ENCODE measurements around the gene ADNP2. TPM values are rescaled to one million over a fixed set of nuclear protein-coding genes. Genes with fewer than 3 reads are reported as not detected.

The ADNP2 gene
- total RNA-seq, 1 experiment from 2014 or later = 12.6 TPM

DNA sequence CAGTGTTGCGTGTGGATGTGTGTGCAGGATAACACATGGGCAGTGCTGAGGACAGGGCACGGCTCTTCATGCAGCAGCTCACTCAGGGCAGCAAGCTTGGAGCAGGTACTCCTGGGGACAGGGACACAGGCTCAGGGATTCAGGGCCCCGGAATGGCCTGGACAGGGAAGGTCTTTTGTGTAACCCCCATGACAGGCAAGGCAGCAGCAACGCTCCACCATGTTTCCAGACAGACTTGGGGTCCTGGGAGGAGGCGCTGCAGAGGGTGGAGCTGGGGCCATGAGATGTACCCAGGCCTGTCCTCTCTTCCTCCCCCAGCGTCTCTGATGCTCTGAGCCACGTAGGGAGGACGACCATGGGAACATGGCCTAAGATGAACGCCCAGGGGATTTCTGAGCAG is 58.3 kb downstream of the ADNP2 start:
- H3K9me3 ChIP-seq (ENCODE audit: insufficient read depth, low read depth) = no peaks in the 10 kb centered on the region; the same call in 1 of the 2 replicates
- H4K20me1 ChIP-seq (ENCODE audit: insufficient read depth) = no peaks in the 10 kb centered on the region
- no peak overlapping the region for H3K4me3 ChIP-seq
- intact Hi-C loops (cut with micrococcal nuclease; ENCODE audit: unreplicated experiment) = no loop called here
- TF ChIP-seq EZH2 (IDR thresholded peaks at IDR 0.05; ENCODE audit: low read depth) = no peak
- TF ChIP-seq, protein P1, sequence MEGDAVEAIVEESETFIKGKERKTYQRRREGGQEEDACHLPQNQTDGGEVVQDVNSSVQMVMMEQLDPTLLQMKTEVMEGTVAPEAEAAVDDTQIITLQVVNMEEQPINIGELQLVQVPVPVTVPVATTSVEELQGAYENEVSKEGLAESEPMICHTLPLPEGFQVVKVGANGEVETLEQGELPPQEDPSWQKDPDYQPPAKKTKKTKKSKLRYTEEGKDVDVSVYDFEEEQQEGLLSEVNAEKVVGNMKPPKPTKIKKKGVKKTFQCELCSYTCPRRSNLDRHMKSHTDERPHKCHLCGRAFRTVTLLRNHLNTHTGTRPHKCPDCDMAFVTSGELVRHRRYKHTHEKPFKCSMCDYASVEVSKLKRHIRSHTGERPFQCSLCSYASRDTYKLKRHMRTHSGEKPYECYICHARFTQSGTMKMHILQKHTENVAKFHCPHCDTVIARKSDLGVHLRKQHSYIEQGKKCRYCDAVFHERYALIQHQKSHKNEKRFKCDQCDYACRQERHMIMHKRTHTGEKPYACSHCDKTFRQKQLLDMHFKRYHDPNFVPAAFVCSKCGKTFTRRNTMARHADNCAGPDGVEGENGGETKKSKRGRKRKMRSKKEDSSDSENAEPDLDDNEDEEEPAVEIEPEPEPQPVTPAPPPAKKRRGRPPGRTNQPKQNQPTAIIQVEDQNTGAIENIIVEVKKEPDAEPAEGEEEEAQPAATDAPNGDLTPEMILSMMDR (conservative IDR thresholded peaks at IDR 0.05) = no peak
- no TSS peak for BruUV-seq (replicated peaks)
- peaks cover 18% of the 10 kb centered on the region for H3K27me3 ChIP-seq (ENCODE audit: insufficient read depth, low read depth)
- DNase-seq = no peak
- H3K36me3 ChIP-seq (ENCODE audit: low read depth) = no peaks in the 10 kb centered on the region
- H3K4me1 ChIP-seq (replicated peaks; ENCODE audit: insufficient read depth) = no peaks in the 10 kb centered on the region
- H3K4me2 ChIP-seq = no peak overlapping the region
- ChIA-PET CTCF (no interaction called here), POLR2A (ENCODE audit: unreplicated experiment) (no interaction called here)
- no peak overlapping the region for H3K27ac ChIP-seq
- H3K9me2 ChIP-seq (ENCODE audit: insufficient read depth) = no peaks in the 10 kb centered on the region
- no peaks in the 10 kb centered on the region for H3K79me2 ChIP-seq (ENCODE audit: low read depth)
- H2AFZ ChIP-seq = no peak overlapping the region
- H3F3A ChIP-seq (ENCODE audit: insufficient read depth, low read depth) = peaks cover 3% of the 10 kb centered on the region; the same call in 1 of the 2 replicates

DNA sequence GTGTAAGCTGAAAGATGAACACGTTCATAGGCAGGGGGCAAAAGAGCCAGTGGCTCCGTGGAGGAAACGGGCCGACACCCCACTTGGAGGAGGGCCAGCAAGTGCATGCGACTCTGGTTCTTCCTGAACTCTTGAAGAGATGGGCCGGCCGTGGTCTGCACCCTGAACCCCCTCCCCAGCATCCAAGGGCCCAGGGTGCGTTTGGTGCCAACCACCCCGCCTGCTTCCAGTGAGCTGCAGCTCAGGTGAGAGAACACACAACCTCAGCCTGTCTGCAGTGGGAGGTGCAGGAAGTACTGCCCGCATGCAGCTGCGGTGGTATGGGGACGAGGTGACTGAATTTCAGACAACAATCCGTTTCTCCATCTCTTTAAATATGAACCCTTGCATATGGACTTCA is 58.9 kb downstream of the ADNP2 start:
- H3K4me2 ChIP-seq = no peak overlapping the region
- H3K79me2 ChIP-seq (ENCODE audit: low read depth) = no peaks in the 10 kb centered on the region
- H3K4me1 ChIP-seq (replicated peaks; ENCODE audit: insufficient read depth) = no peaks in the 10 kb centered on the region
- no peak overlapping the region for H2AFZ ChIP-seq
- no peaks in the 10 kb centered on the region for H4K20me1 ChIP-seq (ENCODE audit: insufficient read depth)
- ChIA-PET POLR2A (ENCODE audit: unreplicated experiment) (no interaction called here), CTCF (no interaction called here)
- H3K27ac ChIP-seq = no peak overlapping the region
- BruUV-seq (replicated peaks) = no TSS peak
- intact Hi-C loops (cut with micrococcal nuclease; ENCODE audit: unreplicated experiment) = no loop called here
- peaks cover 3% of the 10 kb centered on the region; the same call in 1 of the 2 replicates for H3F3A ChIP-seq (ENCODE audit: insufficient read depth, low read depth)
- H3K9me3 ChIP-seq (ENCODE audit: insufficient read depth, low read depth) = no peaks in the 10 kb centered on the region; the same call in 1 of the 2 replicates
- TF ChIP-seq, protein P1 (conservative IDR thresholded peaks at IDR 0.05) = no peak
- no peak for TF ChIP-seq EZH2 (IDR thresholded peaks at IDR 0.05; ENCODE audit: low read depth)
- no peaks in the 10 kb centered on the region for H3K9me2 ChIP-seq (ENCODE audit: insufficient read depth)
- H3K36me3 ChIP-seq (ENCODE audit: low read depth) = no peaks in the 10 kb centered on the region
- H3K4me3 ChIP-seq = no peak overlapping the region
- peaks cover 24% of the 10 kb centered on the region for H3K27me3 ChIP-seq (ENCODE audit: insufficient read depth, low read depth)
- no peak for DNase-seq

DNA sequence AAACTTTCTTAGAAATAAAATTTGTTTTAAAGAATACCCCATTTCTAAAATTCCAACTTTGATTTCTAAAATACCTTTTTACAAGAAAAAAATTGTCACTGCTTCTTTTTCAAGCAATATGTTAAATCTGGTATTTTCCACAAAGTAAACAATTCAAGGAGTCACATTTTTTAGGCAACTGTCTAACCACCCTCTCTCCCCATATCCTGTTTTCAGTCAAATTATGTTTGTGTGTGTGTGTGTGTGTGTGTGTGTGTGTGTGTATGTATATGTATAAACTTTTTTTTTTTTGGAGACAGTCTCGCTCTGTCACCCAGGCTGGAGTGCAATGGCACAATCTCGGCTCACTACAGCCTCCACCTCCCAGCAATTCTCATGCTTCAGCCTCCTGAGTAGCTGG is 59.3 kb downstream of the ADNP2 start:
- H4K20me1 ChIP-seq (ENCODE audit: insufficient read depth) = no peaks in the 10 kb centered on the region
- intact Hi-C loops (cut with micrococcal nuclease; ENCODE audit: unreplicated experiment) = no loop called here
- H2AFZ ChIP-seq = no peak overlapping the region
- H3K9me3 ChIP-seq (ENCODE audit: insufficient read depth, low read depth) = no peaks in the 10 kb centered on the region; the same call in 1 of the 2 replicates
- H3K4me3 ChIP-seq = no peak overlapping the region
- no peak for DNase-seq
- H3K27me3 ChIP-seq (ENCODE audit: insufficient read depth, low read depth) = peaks cover 29% of the 10 kb centered on the region
- H3K9me2 ChIP-seq (ENCODE audit: insufficient read depth) = no peaks in the 10 kb centered on the region
- POLR2A ChIA-PET (ENCODE audit: unreplicated experiment) = no interaction called here
- TF ChIP-seq, protein P1 (conservative IDR thresholded peaks at IDR 0.05) = no peak
- no peak for TF ChIP-seq EZH2 (IDR thresholded peaks at IDR 0.05; ENCODE audit: low read depth)
- H3K36me3 ChIP-seq (ENCODE audit: low read depth) = no peaks in the 10 kb centered on the region
- peaks cover 3% of the 10 kb centered on the region; the same call in 1 of the 2 replicates for H3F3A ChIP-seq (ENCODE audit: insufficient read depth, low read depth)
- H3K4me1 ChIP-seq (replicated peaks; ENCODE audit: insufficient read depth) = no peaks in the 10 kb centered on the region
- no peak overlapping the region for H3K4me2 ChIP-seq
- BruUV-seq (replicated peaks) = no TSS peak
- CTCF ChIA-PET = no interaction called here
- no peaks in the 10 kb centered on the region for H3K79me2 ChIP-seq (ENCODE audit: low read depth)
- H3K27ac ChIP-seq = no peak overlapping the region
